Endothelial cell of umbilical vein (primary cell): Measurements from ENCODE around the gene PRRC2C.

Source experiments
- CTCF ChIP-seq, 2 donors: IDR thresholded peaks; 1 replicate in 1 of 2; 2 replicates in 1 of 2; pipeline ENCODE4 v1.5.1; 2011; ENCODE audit warnings: low read length in 2 of 2, mild to moderate bottlenecking in 2 of 2, moderate library complexity in 2 of 2, control low read depth in 1 of 2, inconsistent platforms in 1 of 2, low read depth in 1 of 2; ENCODE audit not compliant: insufficient read depth in 1 of 2; ENCODE audit errors: extremely low read depth in 1 of 2
- EZH2 ChIP-seq: IDR thresholded peaks from 2 replicates; pipeline ENCODE4 v1.6.1; 2012; ENCODE audit warnings: borderline replicate concordance, low read depth, mild to moderate bottlenecking, moderate library complexity, low read length, inconsistent platforms; ENCODE audit not compliant: severe bottlenecking
- FOS ChIP-seq: IDR thresholded peaks from 2 replicates; pipeline ENCODE4 v1.6.1; 2011; ENCODE audit warnings: mild to moderate bottlenecking, low read length, moderate library complexity, borderline replicate concordance; ENCODE audit not compliant: insufficient read depth
- JUN ChIP-seq: IDR thresholded peaks from 2 replicates; pipeline ENCODE4 v1.6.1; 2011; ENCODE audit warnings: borderline replicate concordance, low read depth; ENCODE audit not compliant: insufficient read length, insufficient read depth
- MAX ChIP-seq: IDR thresholded peaks from 2 replicates; pipeline ENCODE4 v1.6.1; 2011; ENCODE audit not compliant: insufficient read depth, insufficient read length
- MYC ChIP-seq: IDR thresholded peaks from one replicate; pipeline ENCODE4 v1.6.1; 2011; ENCODE audit warnings: mild to moderate bottlenecking, low read depth, low read length
- POLR2A ChIP-seq: IDR thresholded peaks from 2 replicates; pipeline ENCODE4 v1.6.1; 2012; ENCODE audit warnings: low read depth, mild to moderate bottlenecking, control low read depth, low read length
- POLR2AphosphoS5 ChIP-seq: IDR thresholded peaks from 2 replicates; pipeline ENCODE4 v1.6.1; 2012; ENCODE audit warnings: low read depth, mild to moderate bottlenecking, control low read depth, low read length, moderate library complexity; ENCODE audit not compliant: insufficient read depth

GRCh38 chr1:171628225-171628624 is 142.9 kb downstream of the PRRC2C start:
- TF ChIP-seq CTCF (IDR thresholded peaks at IDR 0.05; ENCODE audit: extremely low read depth in 1 of 2, insufficient read depth in 1 of 2, low read depth in 1 of 2, low read length in 2 of 2) (no peak), EZH2 (no peak), POLR2A (no peak), FOS (no peak), POLR2AphosphoS5 (no peak), MYC (no peak), MAX (no peak), JUN (no peak)
